AG10803 (cell line): ENCODE data around the gene KIAA0513.

ENCODE experiments used
- DNase-seq: peaks from one replicate; pipeline ENCODE4 v3.0.0; 2010; ENCODE audit warnings: low read depth
- H3K4me3 ChIP-seq: 2 replicates; pipeline ENCODE4 v1.5.1; 2011; ENCODE audit warnings: mild to moderate bottlenecking, low read length, control low read depth
- CTCF ChIP-seq: conservative IDR thresholded peaks from 2 replicates; pipeline ENCODE4 v1.5.1; 2011; ENCODE audit warnings: mild to moderate bottlenecking, low read length, control low read depth, inconsistent platforms

Gene KIAA0513

DNA sequence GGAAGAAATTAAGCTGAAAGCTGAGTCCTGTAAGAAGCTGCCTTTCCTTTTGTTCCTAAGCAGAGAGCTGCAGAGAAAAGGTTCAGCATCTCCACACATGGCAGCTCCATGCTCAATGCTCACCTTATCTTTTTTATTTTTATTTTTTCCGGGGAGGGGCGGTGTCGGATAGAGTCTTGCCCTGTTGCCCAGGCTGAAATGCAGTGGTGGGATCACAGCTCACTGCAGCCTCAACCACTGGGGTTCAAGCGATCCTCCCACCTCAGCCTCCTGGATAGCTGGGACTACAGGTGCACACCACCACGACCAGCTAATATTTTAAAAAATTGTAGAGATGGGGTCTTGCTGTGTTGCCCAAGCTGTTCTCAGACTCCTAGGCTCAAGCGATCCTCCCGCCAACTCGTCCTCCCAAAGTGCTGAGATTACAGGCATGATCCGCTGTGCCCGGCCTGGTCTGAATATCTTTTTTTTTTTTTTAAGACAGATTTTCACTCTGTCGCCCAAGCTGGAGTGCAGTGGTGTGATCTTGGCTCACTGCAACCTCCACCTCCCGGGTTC, 112.9 kb downstream of the KIAA0513 start:
- TF ChIP-seq CTCF, result no peak
- DNase-seq, result no peak
- H3K4me3 ChIP-seq, result no peak overlapping the region

- no peak for DNase-seq
Measured at GRCh38 chr16:85141491-85142128, 114.0 kb downstream of the KIAA0513 start.

GRCh38 chr16:85142129-85142513, 114.5 kb downstream of the KIAA0513 start:
- no peak for TF ChIP-seq CTCF
- DNase-seq, result no peak
- H3K4me3 ChIP-seq, result no peak overlapping the region

More at GRCh38 chr16:85141491-85142128, 114.0 kb downstream of the KIAA0513 start:
- TF ChIP-seq CTCF, result no peak
- H3K4me3 ChIP-seq, result no peak overlapping the region

GRCh38 chr16:85142771-85143211, 115.2 kb downstream of the KIAA0513 start:
- DNase-seq, result no peak
- no peak for TF ChIP-seq CTCF
- no peak overlapping the region for H3K4me3 ChIP-seq
